ENCODE measurements around the gene HTR4. TPM values are rescaled to one million over a fixed set of nuclear protein-coding genes. Genes with fewer than 3 reads are reported as not detected.

HTR4 gene
- total and polyA plus RNA-seq, 2 of the 4 experiments (the other 2 are of a cell fraction) = not detected

DNA sequence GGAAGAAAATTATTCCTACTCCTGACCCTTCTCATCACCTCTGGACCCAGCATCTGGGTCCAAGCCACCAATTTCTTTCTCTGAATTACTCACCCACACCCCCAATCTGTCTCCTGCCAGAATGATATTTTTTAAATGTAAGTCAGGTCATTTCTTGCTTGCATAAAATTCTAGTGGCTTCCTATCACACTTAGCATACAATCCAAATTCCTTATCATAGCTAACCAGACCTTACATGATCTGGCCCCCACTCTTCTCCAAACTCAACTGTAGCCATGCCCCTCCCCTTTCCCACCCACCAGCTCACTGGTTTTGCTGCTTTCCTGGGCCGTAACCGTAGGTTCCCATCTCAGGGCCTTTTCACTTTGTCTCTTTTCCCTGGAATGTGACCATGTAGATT is 15.2 kb downstream of the HTR4 start:
- no peaks in the 10 kb centered on the region for H3K9me3 ChIP-seq (ENCODE audit: control insufficient read depth, insufficient read depth, low read length)
- dilution Hi-C loops (cut with HindIII; ENCODE audit: low sequenced_read_pairs, unreplicated experiment) (no loop called here), intact Hi-C loops (cut with micrococcal nuclease) (no loop called here), in situ Hi-C loops (cut with MboI; ENCODE audit: low sequenced_read_pairs) (no loop called here)
- no peak overlapping the region for H4K91ac ChIP-seq (ENCODE audit: insufficient read depth, low read depth, low read length)
- no peak overlapping the region for H2BK5ac ChIP-seq (ENCODE audit: low read depth, low read length, poor library complexity, severe bottlenecking)
- no peak overlapping the region for H3K27ac ChIP-seq (ENCODE audit: insufficient read depth, low read length)
- no peak overlapping the region for H2BK120ac ChIP-seq (ENCODE audit: low read depth, low read length)
- TF ChIP-seq RAD21 (IDR thresholded peaks at IDR 0.05; ENCODE audit: low read length) (no peak), FOS (IDR thresholded peaks at IDR 0.05; ENCODE audit: low read depth, low read length) (no peak), CEBPB (IDR thresholded peaks at IDR 0.05; ENCODE audit: low read depth, low read length) (no peak), SMC3 (IDR thresholded peaks at IDR 0.05; ENCODE audit: low read depth, low read length) (no peak), BHLHE40 (IDR thresholded peaks at IDR 0.05; ENCODE audit: low read depth, low read length) (no peak), MAFK (IDR thresholded peaks at IDR 0.05; ENCODE audit: low read depth, low read length) (no peak), MAZ (IDR thresholded peaks at IDR 0.05; ENCODE audit: borderline replicate concordance, low read depth, low read length) (no peak), RCOR1 (IDR thresholded peaks at IDR 0.05; ENCODE audit: insufficient replicate concordance, low read length) (no peak), CHD1 (IDR thresholded peaks at IDR 0.05; ENCODE audit: low read depth, low read length) (no peak), POLR2A (IDR thresholded peaks at IDR 0.05; ENCODE audit: low read depth, low read length) (no peak), MXI1 (IDR thresholded peaks at IDR 0.05; ENCODE audit: borderline replicate concordance, low read depth, low read length) (no peak), RFX5 (IDR thresholded peaks at IDR 0.05; ENCODE audit: low read depth, low read length) (no peak), NFE2L2 (IDR thresholded peaks at IDR 0.05; ENCODE audit: low read depth, low read length) (no peak)
- TF ChIP-seq, protein P1, sequence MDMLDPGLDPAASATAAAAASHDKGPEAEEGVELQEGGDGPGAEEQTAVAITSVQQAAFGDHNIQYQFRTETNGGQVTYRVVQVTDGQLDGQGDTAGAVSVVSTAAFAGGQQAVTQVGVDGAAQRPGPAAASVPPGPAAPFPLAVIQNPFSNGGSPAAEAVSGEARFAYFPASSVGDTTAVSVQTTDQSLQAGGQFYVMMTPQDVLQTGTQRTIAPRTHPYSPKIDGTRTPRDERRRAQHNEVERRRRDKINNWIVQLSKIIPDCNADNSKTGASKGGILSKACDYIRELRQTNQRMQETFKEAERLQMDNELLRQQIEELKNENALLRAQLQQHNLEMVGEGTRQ (IDR thresholded peaks at IDR 0.05; ENCODE audit: low read depth, low read length) = no peak
- TF ChIP-seq, protein P2, sequence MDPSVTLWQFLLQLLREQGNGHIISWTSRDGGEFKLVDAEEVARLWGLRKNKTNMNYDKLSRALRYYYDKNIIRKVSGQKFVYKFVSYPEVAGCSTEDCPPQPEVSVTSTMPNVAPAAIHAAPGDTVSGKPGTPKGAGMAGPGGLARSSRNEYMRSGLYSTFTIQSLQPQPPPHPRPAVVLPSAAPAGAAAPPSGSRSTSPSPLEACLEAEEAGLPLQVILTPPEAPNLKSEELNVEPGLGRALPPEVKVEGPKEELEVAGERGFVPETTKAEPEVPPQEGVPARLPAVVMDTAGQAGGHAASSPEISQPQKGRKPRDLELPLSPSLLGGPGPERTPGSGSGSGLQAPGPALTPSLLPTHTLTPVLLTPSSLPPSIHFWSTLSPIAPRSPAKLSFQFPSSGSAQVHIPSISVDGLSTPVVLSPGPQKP (IDR thresholded peaks at IDR 0.05; ENCODE audit: borderline replicate concordance, low read depth, low read length) = no peak
- TF ChIP-seq, protein P3, sequence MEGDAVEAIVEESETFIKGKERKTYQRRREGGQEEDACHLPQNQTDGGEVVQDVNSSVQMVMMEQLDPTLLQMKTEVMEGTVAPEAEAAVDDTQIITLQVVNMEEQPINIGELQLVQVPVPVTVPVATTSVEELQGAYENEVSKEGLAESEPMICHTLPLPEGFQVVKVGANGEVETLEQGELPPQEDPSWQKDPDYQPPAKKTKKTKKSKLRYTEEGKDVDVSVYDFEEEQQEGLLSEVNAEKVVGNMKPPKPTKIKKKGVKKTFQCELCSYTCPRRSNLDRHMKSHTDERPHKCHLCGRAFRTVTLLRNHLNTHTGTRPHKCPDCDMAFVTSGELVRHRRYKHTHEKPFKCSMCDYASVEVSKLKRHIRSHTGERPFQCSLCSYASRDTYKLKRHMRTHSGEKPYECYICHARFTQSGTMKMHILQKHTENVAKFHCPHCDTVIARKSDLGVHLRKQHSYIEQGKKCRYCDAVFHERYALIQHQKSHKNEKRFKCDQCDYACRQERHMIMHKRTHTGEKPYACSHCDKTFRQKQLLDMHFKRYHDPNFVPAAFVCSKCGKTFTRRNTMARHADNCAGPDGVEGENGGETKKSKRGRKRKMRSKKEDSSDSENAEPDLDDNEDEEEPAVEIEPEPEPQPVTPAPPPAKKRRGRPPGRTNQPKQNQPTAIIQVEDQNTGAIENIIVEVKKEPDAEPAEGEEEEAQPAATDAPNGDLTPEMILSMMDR (conservative IDR thresholded peaks at IDR 0.05; ENCODE audit: low read depth, low read length) = no peak
- H3K14ac ChIP-seq (replicated peaks; ENCODE audit: low read depth, low read length) = no peak overlapping the region
- H2BK15ac ChIP-seq (ENCODE audit: low read depth, low read length) = no peak overlapping the region
- H2AK5ac ChIP-seq (ENCODE audit: low read depth, low read length) = no peak overlapping the region
- H3K23ac ChIP-seq (ENCODE audit: low read depth, low read length) = no peak overlapping the region
- H3K9ac ChIP-seq (ENCODE audit: low read depth, low read length) = no peak overlapping the region
- H4K5ac ChIP-seq (ENCODE audit: low read depth, low read length) = no peak overlapping the region
- no peak overlapping the region for H3K4me2 ChIP-seq (ENCODE audit: low read depth, low read length)
- H3K4ac ChIP-seq (ENCODE audit: low read depth, low read length) = no peak overlapping the region
- ChIA-PET POLR2A (ENCODE audit: unreplicated experiment) (no interaction called here), CTCF (no interaction called here)
- no peak overlapping the region for H2BK20ac ChIP-seq (ENCODE audit: low read depth, low read length)
- H3K9me1 ChIP-seq (ENCODE audit: insufficient read depth, low read length) = no peaks in the 10 kb centered on the region
- DNase-seq (no peak), ATAC-seq (ENCODE audit: low read depth) (no peak)
- H3K79me1 ChIP-seq (ENCODE audit: low read depth in 1 of 2, low read length in 2 of 2) = no peaks in the 10 kb centered on the region
- H3K4me3 ChIP-seq (ENCODE audit: insufficient read depth, low read depth, low read length) = no peak overlapping the region
- H3K27me3 ChIP-seq (ENCODE audit: control insufficient read depth, insufficient read depth, low read length) = no peaks in the 10 kb centered on the region
- no TSS peak for BruUV-seq (replicated peaks)
- no peak overlapping the region for H3K18ac ChIP-seq (ENCODE audit: low read depth, low read length)
- no peak overlapping the region for H4K8ac ChIP-seq (ENCODE audit: low read depth in 2 of 2, low read length in 2 of 2)
- no peaks in the 10 kb centered on the region for H4K20me1 ChIP-seq (ENCODE audit: insufficient read depth, low read length)
- no peaks in the 10 kb centered on the region for H3K36me3 ChIP-seq (ENCODE audit: control insufficient read depth, insufficient read depth, low read length)
- no peak overlapping the region for H2AFZ ChIP-seq (replicated peaks; ENCODE audit: low read length, poor library complexity)
- H2AK9ac ChIP-seq (replicated peaks; ENCODE audit: low read depth, low read length, poor library complexity) = no peak overlapping the region
- 33% methylated on average over 2 of the region's 2 CpGs; no CpG with 5 or more reads in 1 of the 2 experiments for WGBS, 2 experiments (ENCODE audit: extremely low coverage in 2 of 2, insufficient read length in 1 of 2)
- no peaks in the 10 kb centered on the region for H3K4me1 ChIP-seq (ENCODE audit: control insufficient read depth, insufficient read depth, low read length)
- no peak overlapping the region for H3K56ac ChIP-seq (ENCODE audit: extremely low read depth, insufficient read depth, low read length)

Data from IMR-90 (cell line).